Activated CD8-positive, alpha-beta memory T cell treated with anti-CD3 and anti-CD28 coated beads, Interleukin-2, amount 50 U/mL, for 4 hours (primary cell): ENCODE results near the gene RUNX2.

Experiments
- DNase-seq: peaks from one replicate; pipeline ENCODE4 v3.0.0-alpha.2; 2020

The RUNX2 gene

GRCh38 chr6:45563041-45563440 lies 234.9 kb downstream of the RUNX2 start:
- no peak for DNase-seq

GRCh38 chr6:45563844-45564243 lies 235.7 kb downstream of the RUNX2 start:
- no peak for DNase-seq

GRCh38 chr6:45566882-45567281 lies 238.8 kb downstream of the RUNX2 start:
- no peak for DNase-seq

DNA sequence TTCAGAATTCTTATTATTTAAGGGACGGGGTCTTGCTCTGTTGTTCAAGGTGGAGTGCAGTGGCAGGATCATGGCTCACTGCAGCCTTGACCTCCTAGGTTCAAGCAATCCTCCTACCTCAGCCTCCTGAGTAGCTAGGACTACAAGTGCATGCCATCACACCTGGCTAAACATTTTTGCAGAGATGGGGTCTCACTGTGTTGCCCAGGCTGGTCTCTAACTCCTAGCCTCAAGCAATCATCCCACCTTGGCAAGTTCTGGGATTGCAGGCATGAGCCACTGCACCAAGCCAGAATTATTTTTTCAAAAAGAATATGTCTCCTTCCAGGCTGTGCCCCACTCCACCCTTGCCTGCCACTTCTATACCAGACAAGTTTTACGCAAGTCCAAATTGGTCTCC lies 239.7 kb downstream of the RUNX2 start:
- no peak for DNase-seq

- DNase-seq, result no peak
Measured at GRCh38 chr6:45568626-45569025, 240.5 kb downstream of the RUNX2 start.

- no peak for DNase-seq
Measured at GRCh38 chr6:45569210-45569945, 241.2 kb downstream of the RUNX2 start.

GRCh38 chr6:45571159-45571558 lies 243.0 kb downstream of the RUNX2 start:
- DNase-seq, result no peak

DNA sequence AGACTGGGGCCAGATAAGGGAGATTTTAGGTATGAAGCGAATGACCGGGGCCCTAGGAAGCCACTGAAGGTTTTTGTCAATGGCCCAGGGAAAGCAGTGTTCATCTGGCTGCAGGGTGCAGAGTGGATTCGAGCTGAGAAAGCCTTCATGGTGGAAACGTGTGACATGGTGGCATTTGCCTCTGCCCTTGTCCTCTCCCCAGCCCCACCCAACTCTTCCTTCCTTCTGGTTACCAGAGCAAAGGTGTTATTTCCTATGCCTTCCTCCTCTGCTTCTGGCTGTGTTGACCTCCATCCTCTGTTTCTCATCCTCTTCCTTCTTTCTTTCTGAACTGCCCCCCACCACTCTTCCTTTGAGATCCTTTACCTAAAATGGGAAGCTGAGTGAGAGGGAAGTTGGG lies 244.7 kb downstream of the RUNX2 start:
- DNase-seq, result no peak

- no peak for DNase-seq
Measured at GRCh38 chr6:45574014-45574461, 245.9 kb downstream of the RUNX2 start.

DNA sequence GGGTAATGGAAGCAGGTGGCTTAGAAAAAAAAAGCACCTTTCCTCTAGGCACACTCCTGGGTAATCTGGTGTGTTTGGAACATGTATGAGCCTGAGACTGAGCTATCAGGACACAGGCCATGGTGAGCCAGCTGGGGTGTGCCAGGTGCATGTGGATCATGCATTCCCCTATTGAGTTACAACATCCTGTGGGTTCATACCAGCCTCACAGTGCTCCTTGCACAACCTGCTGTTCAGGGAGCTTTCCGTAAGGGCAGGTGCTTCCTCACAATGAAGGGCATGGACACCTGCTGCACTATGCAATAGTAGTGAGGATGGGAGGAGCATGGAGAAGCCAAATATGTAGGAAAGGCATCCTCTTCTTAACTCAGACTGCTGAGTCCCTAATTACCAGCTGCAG lies 246.8 kb downstream of the RUNX2 start:
- DNase-seq, result no peak

- DNase-seq, result no peak
Measured at GRCh38 chr6:45576648-45577624, 248.8 kb downstream of the RUNX2 start.

- DNase-seq, result no peak
Measured at GRCh38 chr6:45577836-45578504, 249.8 kb downstream of the RUNX2 start.

GRCh38 chr6:45584127-45584526 lies 256.0 kb downstream of the RUNX2 start:
- no peak for DNase-seq

DNA sequence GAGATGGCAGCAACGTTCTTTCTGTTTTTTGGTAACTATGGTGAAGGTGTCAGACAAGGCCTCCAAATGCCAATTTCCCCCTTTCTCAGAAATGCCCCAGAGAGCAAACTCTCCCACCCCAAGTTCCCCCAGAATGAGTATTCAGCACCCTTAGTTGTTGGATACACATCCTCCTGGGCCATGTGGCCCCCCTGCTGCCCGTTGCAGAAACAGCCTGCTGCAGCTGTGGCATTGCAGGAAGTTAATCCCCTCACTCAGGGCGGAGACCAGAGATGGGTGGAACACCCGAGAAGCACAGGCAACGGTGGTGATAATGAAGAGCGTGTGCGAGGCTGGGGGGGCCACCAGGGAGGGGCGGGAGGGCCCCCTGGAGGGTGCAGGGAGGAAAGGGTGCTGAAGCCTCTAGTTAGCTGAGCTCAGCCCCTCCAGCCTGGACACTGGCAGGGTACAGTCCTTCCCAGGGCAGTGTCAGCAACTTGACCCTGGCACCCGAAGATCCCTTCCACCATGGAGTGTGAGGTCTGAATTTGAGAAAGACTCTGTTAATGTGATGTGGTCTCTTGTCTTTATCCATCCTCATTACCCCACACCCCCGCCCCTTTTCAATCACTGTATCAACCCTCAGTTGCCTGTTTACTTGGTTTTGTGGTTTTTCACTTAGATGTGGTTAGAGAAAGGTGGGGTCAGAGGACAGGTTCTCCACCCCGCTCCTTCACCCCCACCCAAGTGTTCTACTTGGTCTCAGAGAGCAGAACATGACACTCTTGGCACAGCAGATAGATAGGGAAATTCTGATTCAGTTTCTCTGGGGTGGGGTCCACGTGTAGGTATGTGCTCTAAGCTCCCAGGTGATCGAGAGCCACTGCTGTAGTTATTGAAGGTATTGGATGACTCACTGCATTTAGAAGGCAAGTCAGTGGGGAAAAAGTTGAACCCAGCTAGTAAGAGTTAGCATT lies 258.4 kb downstream of the RUNX2 start:
- DNase-seq, result peak; percentile 54

GRCh38 chr6:45587229-45588060 lies 259.3 kb downstream of the RUNX2 start:
- no peak for DNase-seq

GRCh38 chr6:45589367-45589766 lies 261.2 kb downstream of the RUNX2 start:
- DNase-seq, result no peak

DNA sequence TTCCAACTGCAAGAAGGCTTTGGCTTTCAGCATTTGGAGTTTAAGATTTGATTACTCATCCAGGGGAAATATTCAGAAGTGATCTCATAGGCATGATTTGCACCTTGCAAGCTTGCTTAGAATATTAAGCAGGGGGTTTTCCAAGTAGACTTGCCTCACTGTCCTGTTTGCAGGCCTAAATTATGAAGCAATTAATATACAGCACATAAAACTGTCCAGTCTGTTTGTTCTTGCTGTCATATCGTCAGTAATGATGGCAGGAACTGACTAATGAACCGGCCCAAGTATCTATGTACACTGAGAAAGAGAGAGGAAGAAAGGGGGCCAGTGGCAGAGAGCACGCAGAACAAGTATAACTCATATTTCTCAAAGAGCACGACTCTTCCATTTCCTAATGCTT lies 262.1 kb downstream of the RUNX2 start:
- no peak for DNase-seq

- DNase-seq, result no peak
Measured at GRCh38 chr6:45590696-45591184, 262.6 kb downstream of the RUNX2 start.

DNA sequence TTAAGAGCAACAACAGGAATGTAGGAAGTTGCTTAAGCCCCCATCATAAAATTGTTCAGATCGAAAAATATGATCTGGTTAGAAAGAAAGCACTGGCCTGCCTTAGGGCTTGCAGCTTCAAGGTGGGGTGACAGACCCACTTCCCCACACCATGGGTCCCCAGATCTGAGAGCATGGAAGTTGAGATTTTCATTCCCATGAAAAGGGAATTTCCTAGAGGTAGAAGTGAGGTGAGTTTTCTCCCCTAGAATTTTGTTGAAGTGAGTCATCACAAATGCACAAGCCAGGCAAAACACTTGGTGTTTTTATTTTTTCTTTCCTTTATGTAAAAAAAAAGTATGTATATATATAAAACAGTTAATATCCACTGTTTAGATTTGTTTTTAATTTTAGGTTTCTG lies 263.2 kb downstream of the RUNX2 start:
- no peak for DNase-seq

DNA sequence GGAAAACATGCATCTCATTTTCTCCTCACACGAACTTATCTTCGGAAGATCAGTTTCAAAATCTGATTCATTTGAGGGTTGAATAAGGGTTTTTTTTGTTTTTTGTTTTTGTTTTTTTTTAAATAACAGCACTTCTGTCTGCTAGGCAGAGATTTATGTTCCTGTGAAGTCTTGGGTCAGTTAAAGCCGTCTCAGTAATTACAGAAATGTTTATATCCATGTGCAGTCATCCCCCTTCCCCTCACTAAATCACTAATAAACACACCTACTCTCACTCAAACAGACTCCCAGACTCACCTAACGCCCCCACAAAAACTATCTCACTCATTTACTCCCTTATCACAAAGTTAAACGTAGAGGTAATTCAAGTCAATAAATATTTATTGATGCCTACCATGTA lies 263.8 kb downstream of the RUNX2 start:
- no peak for DNase-seq

- no peak for DNase-seq
Measured at GRCh38 chr6:45592991-45593390, 264.9 kb downstream of the RUNX2 start.
